Liver (tissue), 3 donors: ENCODE measurements around the gene ARHGEF35.
"Not testable (repeated sequence)": the region's sequence is repeated elsewhere in the genome, so short reads cannot be mapped to it uniquely, and the experiment has no call there.

ENCODE experiments used
- JUND ChIP-seq, 2 donors: IDR thresholded peaks; 2 replicates each; pipeline ENCODE4 v1.6.1; 2016; ENCODE audit warnings: antibody characterized with exemption in 2 of 2
- TF ChIP-seq, protein P1 (sequence below): fragments of 150-350 bp; IDR thresholded peaks from 2 replicates; pipeline ENCODE4 v1.5.1; 2017; ENCODE audit warnings: improper control_type of control experiment, low read depth, low read length; ENCODE audit not compliant: missing input control
- donor health status: healthy.
- donor health status: healthy.

DNA sequence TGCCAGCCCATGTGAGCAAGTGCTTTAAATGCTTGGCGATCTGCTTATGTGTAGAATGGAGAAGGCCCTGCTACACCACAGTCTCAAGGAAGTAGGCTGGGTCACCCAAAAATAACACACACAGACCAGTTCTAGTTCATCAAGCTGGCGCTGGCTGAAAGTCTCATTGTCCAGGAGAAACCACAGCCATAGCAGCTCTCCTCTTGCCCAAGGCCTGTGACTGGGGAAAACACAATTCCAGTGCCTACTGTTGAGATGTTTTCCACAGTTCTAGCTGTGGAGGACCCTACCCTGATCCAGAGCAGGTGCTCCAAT lies 16.5 kb downstream of the ARHGEF35 start:
- not testable (repeated sequence) for TF ChIP-seq JUND (IDR thresholded peaks at IDR 0.05)
- TF ChIP-seq, protein P1, sequence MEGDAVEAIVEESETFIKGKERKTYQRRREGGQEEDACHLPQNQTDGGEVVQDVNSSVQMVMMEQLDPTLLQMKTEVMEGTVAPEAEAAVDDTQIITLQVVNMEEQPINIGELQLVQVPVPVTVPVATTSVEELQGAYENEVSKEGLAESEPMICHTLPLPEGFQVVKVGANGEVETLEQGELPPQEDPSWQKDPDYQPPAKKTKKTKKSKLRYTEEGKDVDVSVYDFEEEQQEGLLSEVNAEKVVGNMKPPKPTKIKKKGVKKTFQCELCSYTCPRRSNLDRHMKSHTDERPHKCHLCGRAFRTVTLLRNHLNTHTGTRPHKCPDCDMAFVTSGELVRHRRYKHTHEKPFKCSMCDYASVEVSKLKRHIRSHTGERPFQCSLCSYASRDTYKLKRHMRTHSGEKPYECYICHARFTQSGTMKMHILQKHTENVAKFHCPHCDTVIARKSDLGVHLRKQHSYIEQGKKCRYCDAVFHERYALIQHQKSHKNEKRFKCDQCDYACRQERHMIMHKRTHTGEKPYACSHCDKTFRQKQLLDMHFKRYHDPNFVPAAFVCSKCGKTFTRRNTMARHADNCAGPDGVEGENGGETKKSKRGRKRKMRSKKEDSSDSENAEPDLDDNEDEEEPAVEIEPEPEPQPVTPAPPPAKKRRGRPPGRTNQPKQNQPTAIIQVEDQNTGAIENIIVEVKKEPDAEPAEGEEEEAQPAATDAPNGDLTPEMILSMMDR: not testable (repeated sequence)
